Activated T-cell treated with anti-CD3 and anti-CD28 coated beads, Interleukin-2, amount 50 U/mL, for 1 hour (primary cell): Measurements from ENCODE around the gene PPP4R3A.
"Not testable (repeated sequence)": the region's sequence is repeated elsewhere in the genome, so short reads cannot be mapped to it uniquely, and the experiment has no call there.

ENCODE experiments used
- DNase-seq: peaks from one replicate; pipeline ENCODE4 v3.0.0-alpha.2; 2020

Gene PPP4R3A

GRCh38 chr14:91503000-91503504, 7.1 kb downstream of the PPP4R3A start:
- no peak for DNase-seq

DNA sequence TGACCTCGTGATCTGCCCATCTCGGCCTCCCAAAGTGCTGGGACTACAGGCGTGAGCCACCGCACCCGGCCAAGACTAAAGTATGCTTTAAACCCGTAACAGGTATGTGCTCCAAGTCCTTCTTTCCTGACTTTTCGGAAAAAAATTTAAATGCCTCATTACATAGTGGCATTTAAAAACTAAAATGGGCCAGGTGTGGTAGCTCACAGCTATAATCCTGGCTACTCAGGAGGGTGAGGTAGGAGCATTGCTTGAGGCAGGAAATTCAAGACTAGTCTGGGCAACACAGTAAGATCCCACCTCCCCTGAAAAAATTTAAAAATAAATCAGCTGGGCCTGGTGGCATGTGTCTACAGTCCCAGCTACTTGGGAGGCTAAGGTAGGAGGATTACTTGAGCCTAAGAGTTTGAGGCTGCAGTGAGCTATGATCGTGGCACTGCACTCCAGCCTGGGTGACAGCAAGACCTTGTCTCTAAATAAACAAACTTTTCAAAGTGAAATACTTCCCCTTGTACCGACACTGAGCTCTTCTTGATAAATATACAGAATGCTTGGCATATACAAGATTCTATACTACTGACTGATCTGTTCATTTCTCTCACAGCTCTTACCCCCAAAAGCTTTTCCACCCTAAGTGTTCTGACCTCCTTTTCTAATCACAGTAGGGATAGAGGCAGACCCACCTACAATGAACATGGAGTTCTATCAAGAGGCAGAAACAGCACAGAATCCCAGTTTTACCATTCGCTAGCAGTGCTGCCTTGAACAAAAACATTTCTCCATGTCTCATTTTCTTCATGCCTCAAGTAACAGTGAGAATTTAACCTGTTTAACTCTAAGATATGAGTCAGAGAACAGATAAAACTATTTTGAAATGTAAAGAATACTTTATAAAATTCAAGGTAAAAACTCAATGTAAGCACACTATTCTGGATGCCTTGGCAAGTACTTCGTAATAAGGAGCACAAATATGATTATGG, 7.9 kb downstream of the PPP4R3A start:
- DNase-seq = no peak

GRCh38 chr14:91501348-91501747, 8.8 kb downstream of the PPP4R3A start:
- DNase-seq = no peak

- no peak for DNase-seq
These were observed 13.3 kb downstream of the PPP4R3A start for GRCh38 chr14:91496790-91497189.

DNA sequence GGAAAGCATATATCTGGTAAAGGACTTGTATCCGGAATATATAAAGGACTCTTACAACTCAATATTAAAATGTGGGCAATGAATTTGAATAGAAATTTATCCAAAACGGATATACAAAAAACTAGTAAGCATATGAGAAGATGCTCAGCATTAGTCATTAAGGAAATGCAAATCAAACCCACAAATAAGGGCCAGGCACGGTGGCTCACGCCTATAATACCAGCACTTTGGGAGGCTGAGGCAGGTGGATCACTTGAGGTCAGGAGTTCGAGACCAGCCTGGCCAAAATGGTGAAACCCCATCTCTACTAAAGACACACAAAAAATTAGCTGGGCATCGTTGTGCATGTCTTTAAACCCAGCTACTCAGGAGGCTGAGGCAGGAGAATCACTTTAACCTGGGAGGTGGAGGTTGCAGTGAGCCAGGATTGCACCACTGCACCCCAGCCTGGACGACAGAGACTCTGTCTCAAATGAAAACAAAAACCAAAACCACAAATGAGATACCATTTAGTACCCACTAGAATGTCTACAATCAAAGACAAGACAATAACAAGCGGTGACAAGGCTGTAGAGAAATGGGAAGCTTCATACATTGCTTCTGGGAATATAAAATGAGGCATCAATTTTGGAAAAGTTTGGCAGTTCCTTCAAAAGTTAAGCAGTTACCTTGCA, 15.6 kb downstream of the PPP4R3A start:
- not testable (repeated sequence) for DNase-seq

- DNase-seq = no peak
These were observed 16.9 kb downstream of the PPP4R3A start for GRCh38 chr14:91493169-91493568.

GRCh38 chr14:91484744-91485143, 25.4 kb downstream of the PPP4R3A start:
- no peak for DNase-seq

- DNase-seq = no peak
These were observed 25.9 kb downstream of the PPP4R3A start for GRCh38 chr14:91484186-91484585.

GRCh38 chr14:91482263-91483013, 27.7 kb downstream of the PPP4R3A start:
- no peak for DNase-seq

- no peak for DNase-seq
These were observed 32.7 kb downstream of the PPP4R3A start for GRCh38 chr14:91477388-91477787.

DNA sequence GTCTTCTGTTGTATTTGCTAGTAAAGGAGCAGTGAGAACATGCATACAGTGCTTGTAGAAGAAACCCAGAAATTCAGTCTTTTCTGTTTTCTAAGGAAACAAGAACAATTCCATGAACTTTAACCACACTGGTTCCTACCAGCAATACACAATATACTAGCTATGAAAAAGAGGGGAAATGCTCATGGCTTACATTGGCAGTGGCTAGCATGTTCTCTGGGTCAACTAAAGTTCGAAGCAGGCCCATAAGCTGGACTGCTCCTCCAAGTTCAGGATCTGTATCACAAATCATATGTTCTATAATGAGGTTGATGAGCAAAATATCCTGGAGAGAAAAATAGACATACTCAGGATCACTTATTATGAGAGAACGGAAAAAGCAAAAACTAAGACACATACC, 37.1 kb downstream of the PPP4R3A start:
- DNase-seq = no peak

DNA sequence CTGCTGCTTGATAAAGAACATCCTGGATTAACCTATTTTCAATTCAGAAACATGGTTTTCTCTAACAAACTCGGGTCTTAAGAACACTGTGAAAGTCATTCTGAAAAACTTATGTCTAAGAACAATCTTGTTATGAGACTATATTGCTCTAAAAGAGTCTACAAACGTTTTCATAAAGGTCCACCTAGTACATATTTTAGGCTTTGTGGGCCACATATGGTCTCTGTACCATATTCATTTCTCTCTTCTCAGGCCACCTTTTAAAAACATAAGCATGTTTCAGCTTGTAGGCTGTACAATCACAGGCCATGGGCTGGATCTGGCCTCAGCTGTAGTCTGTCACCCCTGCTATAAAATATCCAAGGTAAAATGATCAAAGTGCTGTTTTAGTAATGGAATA, 39.9 kb downstream of the PPP4R3A start:
- no peak for DNase-seq

GRCh38 chr14:91466192-91466591, 43.9 kb downstream of the PPP4R3A start:
- no peak for DNase-seq

GRCh38 chr14:91464615-91465205, 45.4 kb downstream of the PPP4R3A start:
- no peak for DNase-seq

- no peak for DNase-seq
These were observed 51.5 kb downstream of the PPP4R3A start for GRCh38 chr14:91458612-91459011.

DNA sequence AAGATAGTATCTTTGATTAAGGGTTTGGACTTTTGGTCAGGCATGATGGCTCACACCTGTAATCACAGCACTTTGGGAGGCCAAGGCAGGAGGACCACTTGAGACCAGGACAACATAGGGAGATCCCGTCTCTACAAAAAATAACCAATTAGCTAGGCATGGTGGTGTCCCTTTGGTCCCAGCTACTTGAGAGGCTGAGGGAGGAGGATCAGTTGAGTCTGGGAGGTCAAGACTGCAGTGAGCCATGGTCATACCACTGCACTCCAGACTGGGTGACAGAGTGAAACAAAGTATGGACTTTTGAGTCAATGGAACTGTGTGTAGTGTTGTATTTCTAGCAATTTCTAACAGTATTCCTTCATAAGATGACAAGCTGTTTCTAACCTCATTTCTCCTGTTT, 53.8 kb downstream of the PPP4R3A start:
- no peak for DNase-seq

GRCh38 chr14:91454580-91454979, 55.5 kb downstream of the PPP4R3A start:
- no peak for DNase-seq

GRCh38 chr14:91454155-91454554, 56.0 kb downstream of the PPP4R3A start:
- DNase-seq = no peak

DNA sequence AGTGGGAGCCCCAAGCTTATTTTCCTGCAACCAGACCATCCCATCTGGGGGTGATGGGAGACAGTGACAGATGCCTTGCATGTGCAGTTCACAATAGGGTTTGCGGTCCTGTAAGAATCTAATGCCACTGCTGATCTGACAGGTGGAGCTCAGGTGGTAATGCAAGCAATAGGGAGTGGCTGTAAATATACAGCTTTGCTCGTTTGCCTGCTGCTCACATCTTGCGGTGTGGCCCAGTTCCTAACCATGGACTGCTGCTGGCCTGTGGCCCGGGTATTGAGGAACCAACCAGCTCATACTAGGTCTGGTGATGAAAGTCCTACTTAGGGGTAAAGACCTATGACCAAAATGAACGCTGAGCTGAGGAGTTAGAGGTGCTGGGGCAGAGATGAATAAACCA, 56.4 kb downstream of the PPP4R3A start:
- no peak for DNase-seq

GRCh38 chr14:91444335-91445020, 65.6 kb downstream of the PPP4R3A start:
- DNase-seq = no peak

GRCh38 chr14:91439345-91439744, 70.8 kb downstream of the PPP4R3A start:
- no peak for DNase-seq

- no peak for DNase-seq
These were observed 71.3 kb downstream of the PPP4R3A start for GRCh38 chr14:91438845-91439244.
